Measurements from ENCODE around the gene KCNJ8.

The KCNJ8 gene

DNA sequence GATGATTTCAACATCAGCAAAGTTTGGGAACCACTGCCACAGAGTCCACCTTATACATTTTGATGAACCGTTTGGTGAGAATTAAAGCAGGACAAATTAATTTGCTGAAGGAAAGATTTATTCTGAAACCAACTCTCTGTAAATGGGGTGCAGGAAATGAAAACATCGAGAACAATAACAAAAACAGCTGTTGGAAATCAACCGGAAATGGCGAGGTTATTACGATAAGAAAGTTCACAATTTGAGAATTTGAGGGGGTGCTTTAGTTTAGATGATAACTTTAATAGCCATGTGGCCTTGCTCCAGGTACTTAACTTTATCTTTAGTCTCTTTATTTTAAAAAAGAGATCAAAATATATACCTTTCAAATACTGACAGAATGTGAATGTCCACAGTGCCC, 56.7 kb downstream of the KCNJ8 start:
- Mint-ChIP-seq H3K36me3 (ENCODE audit: low read depth) (no peaks in the 10 kb centered on the region), H3K27ac (no peak overlapping the region), H3K4me3 (no peak overlapping the region), H3K9me3 (no peaks in the 10 kb centered on the region), H3K4me1 (ENCODE audit: low read depth) (no peaks in the 10 kb centered on the region), H3K27me3 (ENCODE audit: low read depth) (peaks cover 2% of the 10 kb centered on the region)
- no peak for DNase-seq (ENCODE audit: low spot score)

DNA sequence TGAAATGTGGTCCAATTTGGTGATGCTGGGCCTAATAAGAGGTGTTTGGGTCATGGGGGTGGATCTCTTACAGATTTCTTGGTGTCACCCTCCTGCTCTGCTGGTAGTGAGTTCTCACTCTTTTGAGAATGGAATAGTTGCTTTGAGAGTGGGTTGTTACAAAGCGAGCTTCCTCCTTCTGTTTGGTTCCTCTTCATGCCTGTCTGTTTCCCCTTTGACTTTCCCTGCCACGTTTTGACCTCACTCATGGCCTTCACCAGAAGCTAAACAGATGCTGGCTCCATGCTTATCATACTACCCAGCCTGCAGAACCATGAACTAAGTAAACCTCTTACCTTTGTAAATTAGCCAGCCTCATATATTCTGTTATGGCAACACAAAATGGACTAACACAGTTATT, 59.1 kb downstream of the KCNJ8 start:
- H3K27me3 Mint-ChIP-seq (ENCODE audit: low read depth): peaks cover 2% of the 10 kb centered on the region
- H3K27ac Mint-ChIP-seq: no peak overlapping the region
- no peak overlapping the region for H3K4me3 Mint-ChIP-seq
- H3K4me1 Mint-ChIP-seq (ENCODE audit: low read depth): peaks cover 3% of the 10 kb centered on the region
- no peak for DNase-seq (ENCODE audit: low spot score)
- H3K36me3 Mint-ChIP-seq (ENCODE audit: low read depth): no peaks in the 10 kb centered on the region
- H3K9me3 Mint-ChIP-seq: no peaks in the 10 kb centered on the region
